ENCODE data around the gene APOA5. TPM values are rescaled to one million over a fixed set of nuclear protein-coding genes. Genes with fewer than 3 reads are reported as not detected.
"Not testable (repeated sequence)": the region's sequence is repeated elsewhere in the genome, so short reads cannot be mapped to it uniquely, and the experiment has no call there.

APOA5 gene
- total and polyA plus RNA-seq, 4 donors, result not detected

- 93% methylated on average over 12 of the region's 13 CpGs for WGBS (ENCODE audit: insufficient coverage)
These were observed 42.9 kb upstream of the APOA5 start for GRCh38 chr11:116834535-116835041.

GRCh38 chr11:116833816-116834534, 42.3 kb upstream of the APOA5 start:
- Histone ChIP-seq H3K27me3 (ENCODE audit: control insufficient read depth, insufficient read depth, low read length) (no peaks in the 10 kb centered on the region), H3K9me3 (ENCODE audit: control insufficient read depth, insufficient read depth, low read length) (no peaks in the 10 kb centered on the region), H3K27ac (ENCODE audit: low read depth, low read length) (no peak overlapping the region), H3K4me1 (ENCODE audit: control insufficient read depth, insufficient read depth, low read length) (peaks cover 44% of the 10 kb centered on the region), H3K36me3 (ENCODE audit: control insufficient read depth, insufficient read depth, low read length) (no peaks in the 10 kb centered on the region), H3K4me3 (ENCODE audit: low read depth, low read length) (no peak overlapping the region)
- WGBS (ENCODE audit: insufficient coverage), result 97% methylated on average over 13 of the region's 14 CpGs
- DNase-seq (ENCODE audit: low read depth in 4 of 6, low spot score in 6 of 6), result no peak

More at GRCh38 chr11:116834535-116835041, 42.9 kb upstream of the APOA5 start:
- H3K4me1 ChIP-seq (ENCODE audit: control insufficient read depth, insufficient read depth, low read length), result peaks cover 40% of the 10 kb centered on the region
- peak overlapping the region; percentile 82 for H3K27ac ChIP-seq (ENCODE audit: low read depth, low read length)
- H3K9me3 ChIP-seq (ENCODE audit: control insufficient read depth, insufficient read depth, low read length); H3K27me3 ChIP-seq (ENCODE audit: control insufficient read depth, insufficient read depth, low read length); DNase-seq (ENCODE audit: low read depth in 4 of 6, low spot score in 6 of 6); H3K36me3 ChIP-seq (ENCODE audit: control insufficient read depth, insufficient read depth, low read length); H3K4me3 ChIP-seq (ENCODE audit: low read depth, low read length): not testable (repeated sequence)

GRCh38 chr11:116833491-116833815, 41.8 kb upstream of the APOA5 start:
- no peak for DNase-seq (ENCODE audit: low read depth in 4 of 6, low spot score in 6 of 6)
- peaks cover 50% of the 10 kb centered on the region for H3K4me1 ChIP-seq (ENCODE audit: control insufficient read depth, insufficient read depth, low read length)
- no peaks in the 10 kb centered on the region for H3K27me3 ChIP-seq (ENCODE audit: control insufficient read depth, insufficient read depth, low read length)
- no peak overlapping the region for H3K4me3 ChIP-seq (ENCODE audit: low read depth, low read length)
- 90% methylated on average over 7 of the region's 10 CpGs for WGBS (ENCODE audit: insufficient coverage)
- no peaks in the 10 kb centered on the region for H3K36me3 ChIP-seq (ENCODE audit: control insufficient read depth, insufficient read depth, low read length)
- no peaks in the 10 kb centered on the region for H3K9me3 ChIP-seq (ENCODE audit: control insufficient read depth, insufficient read depth, low read length)
- H3K27ac ChIP-seq (ENCODE audit: low read depth, low read length), result no peak overlapping the region

- Histone ChIP-seq H3K36me3 (ENCODE audit: control insufficient read depth, insufficient read depth, low read length) (no peaks in the 10 kb centered on the region), H3K4me3 (ENCODE audit: low read depth, low read length) (no peak overlapping the region), H3K4me1 (ENCODE audit: control insufficient read depth, insufficient read depth, low read length) (peaks cover 47% of the 10 kb centered on the region), H3K27me3 (ENCODE audit: control insufficient read depth, insufficient read depth, low read length) (no peaks in the 10 kb centered on the region), H3K27ac (ENCODE audit: low read depth, low read length) (no peak overlapping the region), H3K9me3 (ENCODE audit: control insufficient read depth, insufficient read depth, low read length) (no peaks in the 10 kb centered on the region)
- no peak for DNase-seq (ENCODE audit: low read depth in 4 of 6, low spot score in 6 of 6)
- WGBS (ENCODE audit: insufficient coverage), result 76% methylated on average over 9 of the region's 13 CpGs
These were observed 40.9 kb upstream of the APOA5 start for GRCh38 chr11:116832350-116833290.

GRCh38 chr11:116831790-116832349, 40.2 kb upstream of the APOA5 start:
- 100% methylated on average over 1 of the region's 7 CpGs for WGBS (ENCODE audit: insufficient coverage)

GRCh38 chr11:116830184-116830912, 38.7 kb upstream of the APOA5 start:
- H3K4me3 ChIP-seq (ENCODE audit: low read depth, low read length), result no peak overlapping the region
- H3K27ac ChIP-seq (ENCODE audit: low read depth, low read length), result no peak overlapping the region
- no peaks in the 10 kb centered on the region for H3K9me3 ChIP-seq (ENCODE audit: control insufficient read depth, insufficient read depth, low read length)
- 95% methylated on average over 16 of the region's 17 CpGs for WGBS (ENCODE audit: insufficient coverage)
- peaks cover 24% of the 10 kb centered on the region for H3K4me1 ChIP-seq (ENCODE audit: control insufficient read depth, insufficient read depth, low read length)
- H3K27me3 ChIP-seq (ENCODE audit: control insufficient read depth, insufficient read depth, low read length), result no peaks in the 10 kb centered on the region
- no peaks in the 10 kb centered on the region for H3K36me3 ChIP-seq (ENCODE audit: control insufficient read depth, insufficient read depth, low read length)
- no peak for DNase-seq (ENCODE audit: low read depth in 4 of 6, low spot score in 6 of 6)

More at GRCh38 chr11:116831790-116832349, 40.2 kb upstream of the APOA5 start:
- Histone ChIP-seq H3K4me1 (ENCODE audit: control insufficient read depth, insufficient read depth, low read length) (peaks cover 39% of the 10 kb centered on the region), H3K9me3 (ENCODE audit: control insufficient read depth, insufficient read depth, low read length) (no peaks in the 10 kb centered on the region), H3K27ac (ENCODE audit: low read depth, low read length) (no peak overlapping the region), H3K27me3 (ENCODE audit: control insufficient read depth, insufficient read depth, low read length) (no peaks in the 10 kb centered on the region), H3K4me3 (ENCODE audit: low read depth, low read length) (no peak overlapping the region), H3K36me3 (ENCODE audit: control insufficient read depth, insufficient read depth, low read length) (no peaks in the 10 kb centered on the region)
- DNase-seq (ENCODE audit: low read depth in 4 of 6, low spot score in 6 of 6), result no peak

- DNase-seq (ENCODE audit: low read depth in 4 of 6, low spot score in 6 of 6), result no peak
- no peaks in the 10 kb centered on the region for H3K9me3 ChIP-seq (ENCODE audit: control insufficient read depth, insufficient read depth, low read length)
- peaks cover 17% of the 10 kb centered on the region for H3K4me1 ChIP-seq (ENCODE audit: control insufficient read depth, insufficient read depth, low read length)
- no peaks in the 10 kb centered on the region for H3K36me3 ChIP-seq (ENCODE audit: control insufficient read depth, insufficient read depth, low read length)
- 69% methylated on average over 6 of the region's 9 CpGs for WGBS (ENCODE audit: insufficient coverage)
- H3K27ac ChIP-seq (ENCODE audit: low read depth, low read length), result no peak within 1 kb of the TSS
- H3K4me3 ChIP-seq (ENCODE audit: low read depth, low read length), result no peak within 1 kb of the TSS
- no peaks in the 10 kb centered on the region for H3K27me3 ChIP-seq (ENCODE audit: control insufficient read depth, insufficient read depth, low read length)
These were observed 38.0 kb upstream of the APOA5 start, which contains the start of gene APOC3 for GRCh38 chr11:116829525-116830183. Gene APOC3 (plus strand): TSS chr11:116829907. CDS start chr11:116830583, 676 bp downstream.

- DNase-seq (ENCODE audit: low read depth in 4 of 6, low spot score in 6 of 6), result no peak
- peaks cover 14% of the 10 kb centered on the region for H3K4me1 ChIP-seq (ENCODE audit: control insufficient read depth, insufficient read depth, low read length)
- no peak overlapping the region for H3K4me3 ChIP-seq (ENCODE audit: low read depth, low read length)
- no peak overlapping the region for H3K27ac ChIP-seq (ENCODE audit: low read depth, low read length)
- H3K36me3 ChIP-seq (ENCODE audit: control insufficient read depth, insufficient read depth, low read length), result no peaks in the 10 kb centered on the region
- H3K27me3 ChIP-seq (ENCODE audit: control insufficient read depth, insufficient read depth, low read length), result no peaks in the 10 kb centered on the region
- WGBS (ENCODE audit: insufficient coverage), result 71% methylated on average over 5 of the region's 16 CpGs
- H3K9me3 ChIP-seq (ENCODE audit: control insufficient read depth, insufficient read depth, low read length), result no peaks in the 10 kb centered on the region
These were observed 37.2 kb upstream of the APOA5 start for GRCh38 chr11:116828632-116829524.

Measured in spinal cord (tissue), 10 donors.